Hepatocyte (in vitro differentiated cells): Measurements from ENCODE around the gene PTPN13. TPM values are rescaled to one million over a fixed set of nuclear protein-coding genes. Genes with fewer than 3 reads are reported as not detected.

Experiments
- DNase-seq: peaks from one replicate; pipeline ENCODE4 v3.0.0-alpha.2; 2016; ENCODE audit warnings: low spot score
- H2AFZ ChIP-seq: fragments of 200-600 bp; sonication (generic); 2 replicates; pipeline ENCODE4 v1.6.0; 2016; ENCODE audit warnings: antibody characterized with exemption, mild to moderate bottlenecking
- H3K27ac ChIP-seq: fragments of 200-600 bp; sonication (generic); 2 replicates; pipeline ENCODE4 v1.5.1; 2016; ENCODE audit warnings: mild to moderate bottlenecking
- H3K27me3 ChIP-seq: fragments of 200-600 bp; sonication (generic); 2 replicates; pipeline ENCODE4 v1.6.1; 2016
- H3K36me3 ChIP-seq: fragments of 200-600 bp; sonication (generic); replicated peaks from 2 replicates; pipeline ENCODE4 v1.5.1; 2016; ENCODE audit warnings: low read depth; ENCODE audit not compliant: insufficient read depth
- H3K4me1 ChIP-seq: fragments of 200-600 bp; sonication (generic); 2 replicates; pipeline ENCODE4 v1.5.1; 2016; ENCODE audit warnings: mild to moderate bottlenecking, moderate library complexity; ENCODE audit not compliant: insufficient read depth
- H3K4me2 ChIP-seq: fragments of 200-600 bp; sonication (generic); 2 replicates; pipeline ENCODE4 v1.6.0; 2016
- H3K4me3 ChIP-seq: fragments of 200-600 bp; sonication (generic); 2 replicates; pipeline ENCODE4 v1.5.1; 2016; ENCODE audit warnings: mild to moderate bottlenecking
- H3K79me2 ChIP-seq: fragments of 200-600 bp; sonication (generic); 2 replicates; pipeline ENCODE4 v1.6.0; 2017; ENCODE audit warnings: mild to moderate bottlenecking
- H3K9me2 ChIP-seq: fragments of 200-600 bp; sonication (generic); replicated peaks from 2 replicates; pipeline ENCODE4 v1.6.0; 2017; ENCODE audit warnings: mild to moderate bottlenecking; ENCODE audit not compliant: insufficient read depth
- H3K9me3 ChIP-seq: fragments of 200-600 bp; sonication (generic); 2 replicates; pipeline ENCODE4 v1.5.1; 2016; ENCODE audit warnings: low read depth, mild to moderate bottlenecking
- H4K20me1 ChIP-seq: fragments of 200-600 bp; sonication (generic); 2 replicates; pipeline ENCODE4 v1.6.0; 2016; ENCODE audit warnings: mild to moderate bottlenecking; ENCODE audit not compliant: insufficient read depth, poor library complexity, severe bottlenecking
- EZH2 ChIP-seq: fragments of 200-600 bp; sonication (generic); IDR thresholded peaks from 2 replicates; pipeline ENCODE4 v1.6.1; 2016; ENCODE audit warnings: antibody characterized with exemption, mild to moderate bottlenecking, borderline replicate concordance
- EZH2phosphoT487 ChIP-seq: fragments of 200-600 bp; sonication (generic); IDR thresholded peaks from one replicate; pipeline ENCODE4 v1.6.1; 2018; ENCODE audit warnings: antibody characterized with exemption, mild to moderate bottlenecking, low read depth, moderate library complexity; ENCODE audit not compliant: unreplicated experiment, severe bottlenecking
- WGBS: methylation state at CpG from one replicate; pipeline ENCODE4 v1.1.6; 2016; ENCODE audit warnings: low lambda C conversion rate; ENCODE audit errors: missing lambda C conversion rate; 5-methylcytosine and 5-hydroxymethylcytosine counted together
- polyA plus RNA-seq: library from polyadenylated mRNA; unstranded; fragments of >200 nt; fragmentation: Nextera tagmentation; extraction: Ambion mirVana; gene quantifications from 2 replicates; pipeline ENCODE4 v1.2.1, GENCODE V29; 2016
- total RNA-seq: library from RNA; depleted of rRNA; stranded (reverse); fragments of >200 nt; gene quantifications from 2 replicates; pipeline ENCODE4 v1.2.3, GENCODE V29; 2014
- TF ChIP-seq, protein P1 (sequence below): fragments of 200-600 bp; sonication (generic); IDR thresholded peaks from 2 replicates; pipeline ENCODE4 v1.5.1; 2016; ENCODE audit warnings: antibody characterized with exemption, mild to moderate bottlenecking; ENCODE audit not compliant: poor library complexity

The PTPN13 gene
- total and polyA plus RNA-seq, 2 experiments from 2014 or later: 12.6 to 52.8 TPM

DNA sequence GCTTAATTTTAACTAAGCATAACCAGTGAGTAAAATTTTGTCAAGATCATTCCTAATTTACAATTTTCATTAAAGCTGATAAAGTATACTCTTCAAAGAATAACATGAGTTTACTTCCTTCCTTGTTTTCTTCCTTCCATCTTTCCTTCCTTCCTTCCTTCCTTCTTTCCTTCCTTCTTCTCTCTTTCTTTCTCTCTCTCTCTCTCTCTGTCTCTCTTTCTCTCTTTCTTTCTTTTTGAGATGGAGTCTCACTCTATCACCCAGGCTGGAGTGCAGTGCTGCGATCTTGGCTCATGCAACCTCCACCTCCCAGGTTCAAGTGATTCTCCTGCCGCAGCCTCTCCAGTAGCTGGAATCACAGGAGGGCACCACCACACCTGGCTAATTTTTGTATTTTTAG is 42.7 kb upstream of the PTPN13 start:
- WGBS: 95% methylated on average over 2 of the region's 2 CpGs

DNA sequence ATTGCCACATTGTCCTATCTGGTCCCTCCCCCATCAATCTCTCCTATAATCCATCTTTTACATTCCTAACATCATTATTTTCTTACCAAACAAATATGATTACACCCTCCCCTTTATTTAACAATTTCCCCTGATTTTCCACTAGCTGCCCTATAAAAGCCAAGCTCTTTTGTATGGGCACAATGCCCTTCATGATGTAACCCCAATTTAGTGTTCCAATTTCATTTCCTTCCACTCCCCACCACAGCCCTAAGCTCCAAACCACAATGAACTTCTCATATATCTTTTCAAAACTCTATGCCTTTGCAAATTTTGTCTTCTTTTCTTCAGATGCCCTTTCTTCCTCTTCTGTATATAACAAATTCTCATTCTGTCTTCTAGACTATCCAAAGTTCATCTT is 39.5 kb upstream of the PTPN13 start:
- Histone ChIP-seq H3K27me3 (no peaks in the 10 kb centered on the region), H3K9me2 (no peaks in the 10 kb centered on the region), H3K9me3 (no peaks in the 10 kb centered on the region), H2AFZ (no peak overlapping the region), H3K27ac (no peak overlapping the region), H3K79me2 (no peaks in the 10 kb centered on the region), H4K20me1 (no peaks in the 10 kb centered on the region), H3K36me3 (no peaks in the 10 kb centered on the region), H3K4me3 (no peak overlapping the region), H3K4me2 (no peak overlapping the region), H3K4me1 (no peaks in the 10 kb centered on the region)
- DNase-seq: no peak
- TF ChIP-seq EZH2 (no peak), EZH2phosphoT487 (no peak)
- TF ChIP-seq, protein P1, sequence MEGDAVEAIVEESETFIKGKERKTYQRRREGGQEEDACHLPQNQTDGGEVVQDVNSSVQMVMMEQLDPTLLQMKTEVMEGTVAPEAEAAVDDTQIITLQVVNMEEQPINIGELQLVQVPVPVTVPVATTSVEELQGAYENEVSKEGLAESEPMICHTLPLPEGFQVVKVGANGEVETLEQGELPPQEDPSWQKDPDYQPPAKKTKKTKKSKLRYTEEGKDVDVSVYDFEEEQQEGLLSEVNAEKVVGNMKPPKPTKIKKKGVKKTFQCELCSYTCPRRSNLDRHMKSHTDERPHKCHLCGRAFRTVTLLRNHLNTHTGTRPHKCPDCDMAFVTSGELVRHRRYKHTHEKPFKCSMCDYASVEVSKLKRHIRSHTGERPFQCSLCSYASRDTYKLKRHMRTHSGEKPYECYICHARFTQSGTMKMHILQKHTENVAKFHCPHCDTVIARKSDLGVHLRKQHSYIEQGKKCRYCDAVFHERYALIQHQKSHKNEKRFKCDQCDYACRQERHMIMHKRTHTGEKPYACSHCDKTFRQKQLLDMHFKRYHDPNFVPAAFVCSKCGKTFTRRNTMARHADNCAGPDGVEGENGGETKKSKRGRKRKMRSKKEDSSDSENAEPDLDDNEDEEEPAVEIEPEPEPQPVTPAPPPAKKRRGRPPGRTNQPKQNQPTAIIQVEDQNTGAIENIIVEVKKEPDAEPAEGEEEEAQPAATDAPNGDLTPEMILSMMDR: no peak

More for the DNA sequence above, 42.7 kb upstream of the PTPN13 start:
- Histone ChIP-seq H3K4me1 (no peaks in the 10 kb centered on the region), H3K4me3 (no peak overlapping the region), H3K9me2 (no peaks in the 10 kb centered on the region), H2AFZ (no peak overlapping the region), H3K9me3 (no peaks in the 10 kb centered on the region), H4K20me1 (no peaks in the 10 kb centered on the region), H3K27me3 (no peaks in the 10 kb centered on the region), H3K4me2 (no peak overlapping the region), H3K79me2 (no peaks in the 10 kb centered on the region), H3K36me3 (no peaks in the 10 kb centered on the region), H3K27ac (no peak overlapping the region)
- no peak for DNase-seq
- TF ChIP-seq EZH2 (no peak), EZH2phosphoT487 (no peak)
- TF ChIP-seq, protein P1: no peak

DNA sequence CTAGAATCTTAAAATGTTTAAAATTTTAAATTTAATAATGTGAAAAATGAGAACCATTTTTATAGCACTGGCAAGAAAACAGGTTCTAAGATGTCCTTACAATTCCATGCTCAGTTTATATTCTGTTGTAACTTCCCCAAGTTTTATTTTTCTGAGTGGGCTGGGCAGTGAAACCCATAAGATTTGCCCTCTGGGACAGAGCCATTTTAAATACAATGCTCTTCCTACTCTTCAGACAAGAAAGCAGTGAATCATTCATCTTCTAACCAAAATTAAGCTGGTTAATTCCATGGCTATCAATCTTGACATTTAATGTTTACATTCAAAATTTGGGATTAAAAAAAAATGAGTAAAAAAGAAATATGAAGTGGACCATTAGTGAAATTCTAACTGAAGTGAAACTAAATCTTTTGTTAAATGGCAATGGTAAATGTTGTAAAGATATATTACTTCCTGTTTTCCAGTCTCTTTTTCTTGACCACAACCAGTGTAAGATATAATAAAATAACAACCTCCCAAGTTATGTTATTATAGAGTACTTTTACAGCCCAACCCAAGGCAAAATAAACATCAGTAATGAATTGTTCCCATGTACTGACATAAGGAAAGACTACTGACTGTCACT is 37.2 kb upstream of the PTPN13 start:
- Histone ChIP-seq H3K79me2 (no peaks in the 10 kb centered on the region), H3K27me3 (no peaks in the 10 kb centered on the region), H2AFZ (no peak overlapping the region), H3K27ac (no peak overlapping the region), H3K4me3 (no peak overlapping the region), H3K36me3 (no peaks in the 10 kb centered on the region), H3K4me1 (peaks cover 11% of the 10 kb centered on the region), H4K20me1 (no peaks in the 10 kb centered on the region), H3K9me2 (no peaks in the 10 kb centered on the region), H3K4me2 (peak overlapping the region; percentile 14), H3K9me3 (no peaks in the 10 kb centered on the region)
- TF ChIP-seq EZH2phosphoT487: no peak
- no peak for TF ChIP-seq EZH2
- TF ChIP-seq, protein P1: no peak
- no peak for DNase-seq

DNA sequence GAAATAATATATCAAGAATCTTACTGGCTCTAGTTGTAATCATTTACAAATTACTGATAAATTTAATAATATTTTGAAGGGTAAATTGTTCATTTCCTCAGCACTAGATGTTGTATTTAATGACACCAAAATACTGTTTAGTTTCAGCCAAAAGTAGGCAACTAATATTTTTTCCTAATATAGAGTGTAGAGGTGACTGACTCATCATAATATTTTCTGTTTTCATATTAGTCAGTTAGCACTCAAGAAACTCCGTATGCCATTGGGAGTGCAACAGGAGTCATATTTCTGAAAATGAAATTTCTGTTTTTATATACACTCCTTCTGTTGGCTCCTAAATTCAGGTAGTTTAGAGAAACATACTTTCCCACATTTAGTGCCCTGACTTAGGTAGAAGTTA is 36.6 kb upstream of the PTPN13 start:
- no peak overlapping the region for H2AFZ ChIP-seq
- H3K27me3 ChIP-seq: no peaks in the 10 kb centered on the region
- no peak for DNase-seq
- no peak overlapping the region for H3K4me3 ChIP-seq
- no peaks in the 10 kb centered on the region for H3K79me2 ChIP-seq
- no peaks in the 10 kb centered on the region for H3K36me3 ChIP-seq
- peak overlapping the region; percentile 14 for H3K4me2 ChIP-seq
- peaks cover 11% of the 10 kb centered on the region for H3K4me1 ChIP-seq
- no peaks in the 10 kb centered on the region for H3K9me3 ChIP-seq
- H3K9me2 ChIP-seq: no peaks in the 10 kb centered on the region
- H3K27ac ChIP-seq: no peak overlapping the region
- 76% methylated on average over 1 of the region's 1 CpG for WGBS
- no peaks in the 10 kb centered on the region for H4K20me1 ChIP-seq
- TF ChIP-seq, protein P1: no peak
- TF ChIP-seq EZH2: no peak
- TF ChIP-seq EZH2phosphoT487: no peak
